Ovary (tissue), 9 donors: Measurements from ENCODE around the gene TPK1. TPM values are rescaled to one million over a fixed set of nuclear protein-coding genes. Genes with fewer than 3 reads are reported as not detected.

Experiments used
- DNase-seq, 5 donors: peaks; one replicate each; pipeline ENCODE4 v3.0.0-alpha.2; 2019 to 2020
- H3K27ac ChIP-seq, 2 donors: fragments of 200-600 bp; one replicate each; pipeline versions ENCODE4 v1.5.1 to v1.8.0; 2019 to 2022
- H3K27me3 ChIP-seq: fragments of 200-600 bp; one replicate; pipeline ENCODE4 v1.8.0; 2022
- H3K36me3 ChIP-seq: fragments of 200-600 bp; sonication (generic); one replicate; pipeline ENCODE4 v1.5.1; 2019
- H3K4me1 ChIP-seq: one replicate; pipeline ENCODE4 v1.8.1; 2013; ENCODE audit warnings: mild to moderate bottlenecking, moderate library complexity; ENCODE audit not compliant: insufficient read depth
- H3K4me3 ChIP-seq: fragments of 200-600 bp; sonication (generic); one replicate; pipeline ENCODE4 v1.5.1; 2017
- H3K9me3 ChIP-seq, 2 donors: fragments of 200-600 bp in 1 of 2; sonication (generic) in 1 of 2; one replicate each; pipeline versions ENCODE4 v1.5.1 to v1.8.1; 2013 to 2019; ENCODE audit warnings: mild to moderate bottlenecking in 1 of 2, moderate library complexity in 1 of 2
- EP300 ChIP-seq: sonication (generic); formaldehyde crosslinking; IDR thresholded peaks from one replicate; pipeline ENCODE4 v1.6.1; 2017; ENCODE audit warnings: antibody characterized with exemption
- POLR2A ChIP-seq: fragments of 450-650 bp; IDR thresholded peaks from one replicate; pipeline ENCODE4 v1.6.1; 2017; ENCODE audit warnings: antibody characterized with exemption, mild to moderate bottlenecking, moderate library complexity
- WGBS, 3 donors: extraction: QIAGEN DNeasy Blood & Tissue Kit in 1 of 3; methylation state at CpG; one replicate each; pipeline versions ENCODE4 v1.1.5 to v1.1.7; 2013 to 2017; 5-methylcytosine and 5-hydroxymethylcytosine counted together
- intact Hi-C, 4 donors: fragments of 100-400 bp; cut with DNase I; formaldehyde crosslinking; loops; one replicate each; pipeline versions ENCODE4 v1.11.0 to v1.15.1; 2022 to 2023
- polyA plus RNA-seq, 2 donors: library from polyadenylated mRNA; stranded (reverse); fragments of 200-250 nt in 1 of 2; fragments of 350-450 nt in 1 of 2; fragmentation: Illumina TruSeq in 1 of 2; extraction: RNeasy Lipid Tissue Mini Kit (QIAGEN cat#74804) in 1 of 2; gene quantifications; one replicate each; pipeline ENCODE4 v1.2.3, GENCODE V29; 2013 to 2014
- total RNA-seq, 7 donors: library from RNA; depleted of rRNA in 2 of 7; stranded (reverse); fragments of >200 nt in 2 of 7; fragmentation: NEBNext Ultra II Directional in 3 of 7; extraction: Animal tissue kit (Norgen Biotek cat#: 25700) in 3 of 7; gene quantifications; one replicate each; pipeline versions ENCODE4 v1.1.0 to v1.2.4, GENCODE V29; 2016 to 2023
- TF ChIP-seq, protein P1 (sequence below), 3 donors: fragments of 450-650 bp in 2 of 3; fragments of 200-600 bp in 1 of 3; IDR thresholded peaks; one replicate each; pipeline versions ENCODE4 v1.5.1 to v1.8.0; 2016 to 2022; ENCODE audit warnings: antibody characterized with exemption in 3 of 3, mild to moderate bottlenecking in 1 of 3
- donor health status: DM: no; HTN: no; CAD: no; lungs with moderate emphysema.
- donor health status: DM: no; HTN: no; CAD: no.
- donor health status: Bipolar disorder and iron deficiency.
- donor health status: DM: yes; HTN: yes; CAD: no.
- donor health status: DM: no; HTN: no; CAD: no.
- donor health status: DM: yes; HTN: yes; CAD: no.

The TPK1 gene
- total and polyA plus RNA-seq, 9 donors: 3.2 to 13.1 (median 4.6) TPM

DNA sequence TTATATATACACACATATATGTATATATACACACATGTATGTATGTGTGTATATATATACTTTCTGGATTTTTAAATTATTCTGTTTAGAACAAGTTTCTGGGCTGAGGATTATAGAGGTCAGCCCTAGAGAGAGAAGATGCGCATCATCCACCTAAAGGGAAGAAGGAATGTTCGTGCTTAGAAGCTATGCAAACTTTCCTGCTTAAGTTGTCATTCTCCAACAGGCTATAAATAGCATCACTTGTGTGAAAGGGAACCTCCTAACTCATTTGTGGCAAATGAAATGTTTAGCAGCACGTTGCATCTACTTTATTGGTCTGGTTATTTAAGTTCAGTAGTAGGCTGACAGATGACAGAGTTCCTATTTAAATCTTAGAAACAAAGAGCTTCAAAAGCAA, 23.9 kb upstream of the TPK1 start:
- Histone ChIP-seq H3K4me1 (no peaks in the 10 kb centered on the region), H3K27ac (no peak overlapping the region), H3K27me3 (no peaks in the 10 kb centered on the region), H3K4me3 (no peak overlapping the region), H3K9me3 (no peaks in the 10 kb centered on the region), H3K36me3 (no peaks in the 10 kb centered on the region)
- no peak for DNase-seq
- intact Hi-C loops: no loop called here
- TF ChIP-seq EP300: no peak
- TF ChIP-seq, protein P1, sequence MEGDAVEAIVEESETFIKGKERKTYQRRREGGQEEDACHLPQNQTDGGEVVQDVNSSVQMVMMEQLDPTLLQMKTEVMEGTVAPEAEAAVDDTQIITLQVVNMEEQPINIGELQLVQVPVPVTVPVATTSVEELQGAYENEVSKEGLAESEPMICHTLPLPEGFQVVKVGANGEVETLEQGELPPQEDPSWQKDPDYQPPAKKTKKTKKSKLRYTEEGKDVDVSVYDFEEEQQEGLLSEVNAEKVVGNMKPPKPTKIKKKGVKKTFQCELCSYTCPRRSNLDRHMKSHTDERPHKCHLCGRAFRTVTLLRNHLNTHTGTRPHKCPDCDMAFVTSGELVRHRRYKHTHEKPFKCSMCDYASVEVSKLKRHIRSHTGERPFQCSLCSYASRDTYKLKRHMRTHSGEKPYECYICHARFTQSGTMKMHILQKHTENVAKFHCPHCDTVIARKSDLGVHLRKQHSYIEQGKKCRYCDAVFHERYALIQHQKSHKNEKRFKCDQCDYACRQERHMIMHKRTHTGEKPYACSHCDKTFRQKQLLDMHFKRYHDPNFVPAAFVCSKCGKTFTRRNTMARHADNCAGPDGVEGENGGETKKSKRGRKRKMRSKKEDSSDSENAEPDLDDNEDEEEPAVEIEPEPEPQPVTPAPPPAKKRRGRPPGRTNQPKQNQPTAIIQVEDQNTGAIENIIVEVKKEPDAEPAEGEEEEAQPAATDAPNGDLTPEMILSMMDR (IDR thresholded peaks at IDR 0.05): no peak
- TF ChIP-seq POLR2A: no peak
- 69 to 73% (median 71%) methylated on average over 3 of the region's 3 CpGs for WGBS, 3 donors

DNA sequence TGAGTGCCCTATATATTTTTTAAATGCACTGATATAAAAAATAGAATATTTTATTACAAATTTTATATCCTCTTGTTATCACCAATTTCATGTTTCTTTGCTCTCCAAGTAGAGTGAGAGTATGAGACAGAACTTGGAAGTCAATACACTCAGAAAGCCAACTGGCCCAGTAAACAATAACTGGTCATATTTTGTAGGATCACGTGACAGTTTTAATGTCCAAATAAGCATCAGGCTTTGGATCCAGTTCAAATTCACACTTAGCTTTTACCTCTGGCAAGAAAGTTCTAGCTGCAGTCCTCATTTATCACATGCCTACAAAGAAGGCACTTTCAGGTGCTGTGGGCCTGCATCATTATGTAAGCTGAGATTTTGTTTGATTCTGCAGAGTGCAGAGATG, 21.6 kb upstream of the TPK1 start:
- no peaks in the 10 kb centered on the region for H3K9me3 ChIP-seq
- H3K4me3 ChIP-seq: no peak overlapping the region
- H3K27ac ChIP-seq: no peak overlapping the region
- H3K27me3 ChIP-seq: no peaks in the 10 kb centered on the region
- 12 to 19% (median 16%) methylated on average over 1 of the region's 1 CpG for WGBS, 3 donors
- H3K4me1 ChIP-seq: no peaks in the 10 kb centered on the region
- intact Hi-C loops: no loop called here
- no peaks in the 10 kb centered on the region for H3K36me3 ChIP-seq
- no peak for DNase-seq
- no peak for TF ChIP-seq EP300
- TF ChIP-seq POLR2A: no peak
- TF ChIP-seq, protein P1 (IDR thresholded peaks at IDR 0.05): no peak

DNA sequence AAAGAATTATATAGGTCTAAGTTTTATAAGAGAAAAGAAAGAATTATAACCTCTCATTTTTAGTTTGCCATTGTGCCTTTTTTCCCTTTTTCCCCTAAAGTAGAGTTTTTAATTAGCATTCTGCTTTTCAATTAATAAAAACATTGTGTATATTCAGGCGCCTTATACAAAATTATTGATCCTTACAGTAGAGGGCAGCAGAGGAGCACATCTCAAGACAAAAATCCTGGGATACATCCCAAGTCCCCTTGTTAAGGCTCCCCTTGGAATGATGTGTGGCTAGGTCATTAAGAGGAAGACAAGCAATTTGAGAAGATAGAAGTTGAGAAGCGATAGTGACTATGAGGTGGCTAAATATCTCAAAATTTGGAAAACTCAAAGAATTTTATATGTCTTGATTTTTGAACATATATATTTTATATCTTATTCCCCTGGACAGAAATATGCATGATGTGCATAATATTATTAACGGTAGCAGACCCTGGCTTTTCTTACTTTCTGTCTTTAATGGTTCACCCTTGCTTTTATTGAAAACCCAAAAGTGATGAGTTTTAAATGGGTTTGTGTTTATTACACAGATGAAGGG, 19.1 kb upstream of the TPK1 start:
- Histone ChIP-seq H3K27ac (no peak overlapping the region), H3K4me3 (no peak overlapping the region), H3K36me3 (no peaks in the 10 kb centered on the region), H3K4me1 (no peaks in the 10 kb centered on the region), H3K27me3 (no peaks in the 10 kb centered on the region), H3K9me3 (no peaks in the 10 kb centered on the region)
- no peak for DNase-seq
- intact Hi-C loops: no loop called here
- WGBS, 3 donors: 25 to 34% (median 28%) methylated on average over 3 of the region's 3 CpGs
- TF ChIP-seq, protein P1 (IDR thresholded peaks at IDR 0.05): no peak
- TF ChIP-seq EP300 (no peak), POLR2A (no peak)

DNA sequence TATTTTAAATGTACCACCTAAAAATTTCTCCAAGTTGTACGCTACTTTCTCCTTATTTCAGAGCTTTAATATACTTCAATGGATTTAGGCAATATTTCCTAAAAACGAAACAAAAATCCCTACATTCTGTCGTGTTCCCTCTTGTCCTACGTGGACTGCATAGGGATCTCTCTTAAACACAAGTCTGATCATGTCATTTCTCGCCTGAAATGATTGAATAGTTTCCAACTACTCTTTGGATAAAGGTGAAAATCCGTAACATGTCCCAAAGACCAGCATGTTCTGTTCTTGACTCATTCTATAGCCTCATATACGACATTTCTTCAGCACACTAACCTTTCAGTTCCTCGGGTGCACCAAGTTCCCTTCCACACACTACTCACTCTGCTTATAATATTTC, 17.7 kb upstream of the TPK1 start:
- intact Hi-C loops: no loop called here
- TF ChIP-seq EP300 (no peak), POLR2A (no peak)
- TF ChIP-seq, protein P1 (IDR thresholded peaks at IDR 0.05): no peak
- no peak for DNase-seq

More for the DNA sequence above, 17.7 kb upstream of the TPK1 start:
- 83 to 85% (median 84%) methylated on average over 8 of the region's 8 CpGs for WGBS, 3 donors
- Histone ChIP-seq H3K36me3 (no peaks in the 10 kb centered on the region), H3K4me1 (no peaks in the 10 kb centered on the region), H3K27me3 (no peaks in the 10 kb centered on the region), H3K9me3 (no peaks in the 10 kb centered on the region), H3K27ac (no peak overlapping the region), H3K4me3 (no peak overlapping the region)
